Activated CD4-positive, alpha-beta T cell treated with anti-CD3 and anti-CD28 coated beads for 1 hour (primary cell): Measurements from ENCODE around the gene ITGA8.
"Not testable (repeated sequence)": the region's sequence is repeated elsewhere in the genome, so short reads cannot be mapped to it uniquely, and the experiment has no call there.

ENCODE experiments used
- DNase-seq: peaks from one replicate; pipeline ENCODE4 v3.0.0-alpha.2; 2020

ITGA8 gene

GRCh38 chr10:15486404-15486803, 233.3 kb downstream of the ITGA8 start:
- no peak for DNase-seq

DNA sequence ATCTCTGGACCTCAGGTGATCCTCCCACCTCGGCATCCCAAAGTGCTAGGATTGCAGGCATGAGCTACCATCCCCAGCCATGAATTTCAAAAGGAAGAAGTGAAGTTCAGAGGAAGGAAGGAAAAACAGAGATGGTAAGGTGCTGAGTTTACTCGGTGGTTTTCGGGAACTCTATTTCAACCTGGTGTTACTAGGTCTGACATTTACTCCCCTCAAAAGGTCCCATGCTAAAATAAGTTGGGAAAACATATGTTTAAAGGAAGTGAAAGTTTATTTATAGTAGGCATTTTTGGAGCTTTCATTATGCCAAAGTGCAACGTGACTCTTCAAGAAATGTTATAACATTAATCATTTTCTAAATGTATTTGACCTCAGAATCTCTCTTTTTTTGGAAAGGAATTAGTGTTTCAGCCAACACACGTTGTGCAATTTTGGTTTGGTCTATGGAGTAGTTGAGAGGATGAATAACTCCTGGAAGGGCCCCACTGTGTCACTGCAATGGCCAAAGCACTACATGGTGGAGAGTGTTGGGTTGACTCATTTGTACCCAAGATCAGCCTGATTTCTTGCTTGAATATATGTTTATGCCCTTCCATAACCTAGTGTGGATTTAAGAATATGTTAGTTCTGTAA, 233.9 kb downstream of the ITGA8 start:
- DNase-seq = no peak

- no peak for DNase-seq
Measured at GRCh38 chr10:15485027-15485426, 234.7 kb downstream of the ITGA8 start.

DNA sequence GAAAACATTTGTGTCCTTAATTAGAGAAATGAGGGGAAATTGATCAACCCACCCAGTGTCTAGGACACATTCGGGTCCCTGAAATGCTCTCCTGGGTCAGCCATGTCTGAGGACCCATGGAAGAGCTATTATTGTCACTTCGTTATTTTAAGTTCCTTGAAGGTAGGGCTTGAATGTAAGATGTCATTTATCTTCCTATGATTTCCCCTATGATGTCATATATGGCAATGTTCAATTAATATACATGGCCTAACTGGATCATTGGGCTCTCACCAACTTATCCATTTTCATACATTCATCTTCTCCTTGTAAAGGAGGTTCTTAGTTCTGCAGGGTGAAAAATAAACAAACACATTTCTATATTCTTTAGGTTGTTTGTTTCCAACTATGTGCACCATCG, 235.6 kb downstream of the ITGA8 start:
- no peak for DNase-seq

- DNase-seq = no peak
Measured at GRCh38 chr10:15483215-15484075, 236.3 kb downstream of the ITGA8 start.

DNA sequence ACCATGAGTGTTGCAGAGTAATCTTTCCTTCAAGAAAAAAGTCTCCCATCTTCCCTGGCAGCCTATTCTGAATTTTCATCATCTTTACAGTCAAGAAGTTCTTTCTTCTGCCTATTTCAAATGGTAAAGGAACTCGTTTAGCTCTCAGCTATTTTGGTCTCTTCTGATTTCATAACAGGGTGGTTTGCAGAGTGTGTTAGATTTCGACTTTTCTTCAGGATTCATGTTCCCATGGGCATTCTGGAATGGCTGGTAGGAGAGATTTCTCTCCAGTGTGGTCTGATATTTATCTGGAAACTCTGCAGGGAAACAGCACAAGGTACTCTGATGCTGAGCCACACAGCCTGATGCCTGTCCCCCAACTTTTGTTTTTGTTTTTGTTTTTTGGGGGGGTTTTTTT, 237.6 kb downstream of the ITGA8 start:
- DNase-seq = no peak

- no peak for DNase-seq
Measured at GRCh38 chr10:15478950-15479349, 240.8 kb downstream of the ITGA8 start.

- DNase-seq = no peak
Measured at GRCh38 chr10:15478429-15478828, 241.3 kb downstream of the ITGA8 start.

DNA sequence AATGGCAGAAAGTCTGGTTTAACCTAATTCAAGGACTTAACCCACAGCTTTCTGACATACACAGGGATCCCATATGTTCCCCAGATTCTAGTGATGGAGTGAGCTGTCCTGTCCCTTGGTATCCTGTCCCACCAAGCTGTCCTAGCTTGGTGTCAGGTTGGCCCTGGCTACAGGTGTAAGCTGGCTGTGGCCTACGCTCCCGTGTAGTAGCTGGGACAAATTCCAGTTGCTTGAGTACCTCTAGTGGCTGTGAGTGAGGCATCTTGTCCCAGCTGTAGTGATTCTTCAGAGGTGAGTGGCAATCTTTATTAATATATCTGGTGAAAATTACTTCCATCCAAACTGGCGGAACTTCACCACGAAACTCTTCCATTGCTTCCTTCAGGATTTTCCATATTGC, 243.4 kb downstream of the ITGA8 start:
- no peak for DNase-seq

DNA sequence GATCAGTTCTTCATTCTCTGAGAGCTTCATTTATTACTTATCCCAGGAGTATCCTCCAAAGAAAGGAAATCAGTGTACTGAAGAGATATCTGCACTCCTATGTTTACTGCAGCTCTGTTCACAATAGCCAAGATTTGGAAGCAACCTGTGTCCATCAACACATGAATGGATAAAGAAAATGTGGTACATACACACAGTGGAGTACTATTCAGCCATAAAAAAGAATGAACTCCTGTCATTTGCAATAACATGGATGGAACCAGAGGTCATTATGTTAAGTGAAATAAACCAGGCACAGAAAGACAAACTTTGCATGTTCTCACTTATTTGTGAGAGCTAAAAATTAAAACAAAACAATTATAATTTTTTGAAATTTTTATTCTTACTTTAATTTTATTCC, 244.3 kb downstream of the ITGA8 start:
- not testable (repeated sequence) for DNase-seq

DNA sequence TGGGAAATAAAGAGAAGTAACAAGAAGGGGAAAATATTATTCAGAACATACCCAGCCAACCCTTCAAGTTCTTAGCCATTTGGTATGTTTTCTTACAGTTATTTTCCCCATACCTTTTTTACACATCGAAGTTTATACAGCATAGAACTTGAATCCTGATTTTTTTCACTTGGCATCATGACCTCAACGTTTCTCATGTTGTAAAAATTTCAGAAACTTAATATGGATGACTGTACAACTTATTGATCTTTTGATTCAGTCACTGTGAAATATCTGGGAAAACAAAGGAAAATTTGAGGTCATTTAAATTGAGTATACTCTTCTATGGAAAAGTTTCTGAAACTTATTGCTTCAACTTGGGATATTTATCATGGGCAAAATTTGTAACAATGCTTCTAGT, 245.1 kb downstream of the ITGA8 start:
- DNase-seq = no peak

- DNase-seq = no peak
Measured at GRCh38 chr10:15473396-15473767, 246.3 kb downstream of the ITGA8 start.

GRCh38 chr10:15472431-15473395, 247.0 kb downstream of the ITGA8 start:
- no peak for DNase-seq

DNA sequence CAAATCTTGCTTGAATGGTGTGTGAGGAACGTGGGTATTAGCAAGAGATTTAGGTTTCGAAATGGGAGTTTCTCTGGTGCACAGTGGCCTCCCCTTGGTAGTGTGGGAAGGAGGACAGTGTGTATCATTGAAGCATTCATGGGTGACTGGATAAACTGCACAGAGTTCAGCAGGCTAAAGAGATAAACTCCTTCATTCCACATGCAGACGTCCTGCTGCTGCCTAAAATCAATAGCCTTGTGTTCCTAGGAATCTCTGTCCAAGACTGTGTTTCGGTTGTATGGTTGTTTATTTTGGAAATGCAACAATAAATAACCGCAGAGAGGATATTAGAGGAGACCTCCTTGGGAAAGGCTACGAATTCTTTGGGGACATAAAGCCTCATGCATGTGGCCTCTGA, 247.7 kb downstream of the ITGA8 start:
- DNase-seq = no peak

DNA sequence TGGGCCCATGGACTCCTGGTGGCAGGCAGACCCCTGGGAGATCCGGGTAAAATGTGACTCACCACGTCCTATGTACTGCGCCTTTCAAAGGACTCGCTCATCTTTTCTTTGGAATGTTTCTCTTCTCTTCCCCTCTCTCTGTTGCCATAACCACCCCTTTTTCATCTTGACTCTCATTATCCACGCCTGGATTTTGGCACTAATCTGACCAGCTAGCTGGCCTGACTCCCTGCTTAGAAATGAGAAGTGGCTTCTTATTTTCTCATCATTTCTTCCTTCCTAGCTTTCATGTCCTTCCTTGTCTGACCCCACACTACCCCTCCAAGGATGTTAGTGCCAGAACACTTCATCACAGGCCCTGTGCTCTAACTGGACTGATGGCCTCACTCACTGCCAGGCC, 250.6 kb downstream of the ITGA8 start:
- DNase-seq = no peak

GRCh38 chr10:15464381-15464780, 255.3 kb downstream of the ITGA8 start:
- no peak for DNase-seq
